Activated CD8-positive, alpha-beta memory T cell treated with anti-CD3 and anti-CD28 coated beads, Interleukin-2, amount 10 ng/mL, durations not matched to agents 7 days and 5 days (primary cell): ENCODE measurements around the gene RHBDF2. TPM values are rescaled to one million over a fixed set of nuclear protein-coding genes. Genes with fewer than 3 reads are reported as not detected.
A peak's percentile ranks its signal among the peaks of the same experiment; 100 is the strongest.

Experiments used
- ATAC-seq: fragments of 150-1000 bp; cut with Tn5 transposase; one replicate; pipeline ENCODE4 v1.10.0; 2021; ENCODE audit warnings: moderate library complexity
- CTCF ChIA-PET: fragments of 350-600 bp; sonication (Branson Sonifier 250); formaldehyde crosslinking; loops from one replicate; lab custom pipeline; 2021; ENCODE audit warnings: antibody characterized with exemption; lab: Charles Lee
- DNase-seq: peaks from one replicate; pipeline ENCODE4 v3.0.0-alpha.2; 2020
- H3K27ac Mint-ChIP-seq: one replicate; pipeline ENCODE4 v1.8.0; 2021; ENCODE audit warnings: mild to moderate bottlenecking, mixed read lengths
- H3K27me3 Mint-ChIP-seq: one replicate; pipeline ENCODE4 v1.8.0; 2021; ENCODE audit warnings: mixed read lengths
- H3K36me3 Mint-ChIP-seq: one replicate; pipeline ENCODE4 v1.8.0; 2021; ENCODE audit warnings: mild to moderate bottlenecking, mixed read lengths
- H3K4me1 Mint-ChIP-seq: one replicate; pipeline ENCODE4 v1.8.0; 2021; ENCODE audit warnings: mixed read lengths
- H3K4me3 Mint-ChIP-seq: one replicate; pipeline ENCODE4 v1.8.0; 2021; ENCODE audit warnings: mild to moderate bottlenecking, moderate library complexity, mixed read lengths
- H3K9me3 Mint-ChIP-seq: one replicate; pipeline ENCODE4 v1.8.0; 2022; ENCODE audit warnings: low read depth, mixed read lengths
- total RNA-seq, 2 experiments: library from RNA; stranded (reverse); gene quantifications; one replicate each; pipeline ENCODE4 v1.2.3, GENCODE V29; 2021

RHBDF2 gene
- total RNA-seq: 10 to 100 TPM; 29.6 to 42.1 TPM

DNA sequence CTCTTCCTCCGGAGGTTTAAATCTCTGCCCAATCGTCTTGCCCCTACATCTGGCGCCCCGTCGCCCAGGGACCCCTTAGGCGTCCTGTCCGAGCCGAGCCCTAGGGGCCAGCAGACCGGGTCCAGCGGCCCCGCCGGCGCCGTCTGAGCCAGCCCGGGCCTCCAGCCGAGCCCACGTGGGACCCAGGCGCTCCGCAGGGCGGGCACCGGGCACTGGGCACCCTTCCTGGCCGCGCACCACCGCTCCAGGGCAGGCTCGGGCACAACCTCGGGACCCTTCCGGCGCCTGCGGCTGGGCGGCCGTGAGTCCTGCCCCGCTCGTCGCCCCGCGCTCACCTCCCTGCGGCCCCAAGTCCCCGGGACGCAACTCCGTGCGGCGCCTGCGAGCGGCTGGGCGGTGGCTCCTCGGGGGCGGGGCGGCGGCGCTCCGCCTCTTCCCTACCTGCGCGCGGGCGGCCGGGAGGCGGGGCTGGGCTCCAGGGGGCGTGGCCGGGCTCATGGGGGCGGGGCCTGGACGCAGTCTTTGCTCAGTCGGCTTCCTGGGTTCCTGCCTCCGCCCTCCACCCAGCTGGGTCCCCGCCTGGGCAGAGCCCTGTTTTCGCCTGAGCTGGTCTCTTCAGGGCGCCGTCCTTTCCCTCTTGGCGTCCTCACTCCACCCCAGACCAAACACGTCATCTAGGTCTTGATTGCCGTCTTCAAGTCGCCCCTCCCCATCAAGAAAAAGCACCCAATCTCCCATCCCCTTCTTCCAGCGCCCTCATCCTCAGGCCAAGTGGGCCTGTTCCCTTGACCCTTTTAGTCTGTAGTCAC, at the start of gene RHBDF2:
TSS of gene RHBDF2 (minus strand) at position 406 of the 809 bp plus-strand sequence. CDS start 19,899 bp downstream, outside the sequence.
- no peaks in the 10 kb centered on the region for H3K27me3 Mint-ChIP-seq
- H3K9me3 Mint-ChIP-seq: no peaks in the 10 kb centered on the region
- peak within 1 kb of the TSS; percentile 84 for H3K4me3 Mint-ChIP-seq
- peak; percentile 96 for DNase-seq
- no peaks in the 10 kb centered on the region for H3K36me3 Mint-ChIP-seq
- CTCF ChIA-PET: interaction anchor here (1.2 to 15.6 kb wide), 6 partner anchors 10 to 115 kb away, joined by 3 to 192 read pairs (median 5); partner anchors contain the start of gene AANAT
- peaks cover 47% of the 10 kb centered on the region for H3K4me1 Mint-ChIP-seq
- peak; percentile 92 for ATAC-seq
- H3K27ac Mint-ChIP-seq: peak within 1 kb of the TSS; percentile 96

DNA sequence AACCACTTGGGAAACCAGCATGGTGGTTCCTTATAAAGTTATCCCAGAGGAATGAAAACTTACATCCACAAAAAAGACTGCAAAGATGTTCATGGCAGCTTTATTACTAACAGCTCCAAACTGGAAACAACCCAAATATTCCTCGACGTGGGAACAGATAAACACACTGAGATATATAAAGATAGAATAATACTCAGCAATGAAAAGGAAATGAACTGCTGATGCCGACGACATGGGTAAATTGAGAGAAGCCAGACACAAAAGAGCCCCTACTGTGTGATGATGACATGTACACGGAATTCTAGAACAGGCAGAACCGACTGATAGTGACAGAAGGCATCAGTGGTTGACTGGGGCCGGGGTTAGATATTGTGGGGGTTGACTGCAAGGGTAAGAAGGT, 48.3 kb upstream of the RHBDF2 start:
- Mint-ChIP-seq H3K27ac (no peak overlapping the region), H3K36me3 (no peaks in the 10 kb centered on the region), H3K9me3 (no peaks in the 10 kb centered on the region), H3K4me1 (peaks cover 3% of the 10 kb centered on the region), H3K27me3 (peaks cover 2% of the 10 kb centered on the region), H3K4me3 (no peak overlapping the region)
- ATAC-seq: no peak
- CTCF ChIA-PET: interaction anchor here (1.0 to 1.3 kb wide), 3 partner anchors 12 to 74 kb away, joined by 3 to 7 read pairs (median 4); partner anchors contain the start of gene CYGB
- DNase-seq: no peak

DNA sequence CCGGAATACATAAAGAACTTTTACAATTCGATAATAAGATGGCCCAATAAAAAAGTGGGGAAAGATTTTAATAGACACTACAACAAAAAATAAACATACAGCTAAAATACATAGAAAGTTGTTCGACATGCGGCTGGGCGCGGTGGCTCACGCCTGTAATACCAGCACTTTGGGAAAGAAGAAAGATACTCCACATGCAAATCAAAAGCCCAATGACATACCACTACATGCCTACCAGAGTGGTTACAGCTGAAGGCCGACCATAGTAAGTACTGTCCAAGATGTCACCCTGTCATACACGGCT, 47.9 kb upstream of the RHBDF2 start:
- CTCF ChIA-PET: interaction anchor here (1.0 to 1.3 kb wide), 3 partner anchors 12 to 75 kb away, joined by 3 to 7 read pairs (median 4); partner anchors contain the start of gene CYGB
- Mint-ChIP-seq H3K9me3 (no peaks in the 10 kb centered on the region), H3K27ac (no peak overlapping the region), H3K4me1 (peaks cover 3% of the 10 kb centered on the region), H3K36me3 (no peaks in the 10 kb centered on the region), H3K27me3 (peaks cover 2% of the 10 kb centered on the region), H3K4me3 (no peak overlapping the region)
- ATAC-seq (no peak), DNase-seq (no peak)

DNA sequence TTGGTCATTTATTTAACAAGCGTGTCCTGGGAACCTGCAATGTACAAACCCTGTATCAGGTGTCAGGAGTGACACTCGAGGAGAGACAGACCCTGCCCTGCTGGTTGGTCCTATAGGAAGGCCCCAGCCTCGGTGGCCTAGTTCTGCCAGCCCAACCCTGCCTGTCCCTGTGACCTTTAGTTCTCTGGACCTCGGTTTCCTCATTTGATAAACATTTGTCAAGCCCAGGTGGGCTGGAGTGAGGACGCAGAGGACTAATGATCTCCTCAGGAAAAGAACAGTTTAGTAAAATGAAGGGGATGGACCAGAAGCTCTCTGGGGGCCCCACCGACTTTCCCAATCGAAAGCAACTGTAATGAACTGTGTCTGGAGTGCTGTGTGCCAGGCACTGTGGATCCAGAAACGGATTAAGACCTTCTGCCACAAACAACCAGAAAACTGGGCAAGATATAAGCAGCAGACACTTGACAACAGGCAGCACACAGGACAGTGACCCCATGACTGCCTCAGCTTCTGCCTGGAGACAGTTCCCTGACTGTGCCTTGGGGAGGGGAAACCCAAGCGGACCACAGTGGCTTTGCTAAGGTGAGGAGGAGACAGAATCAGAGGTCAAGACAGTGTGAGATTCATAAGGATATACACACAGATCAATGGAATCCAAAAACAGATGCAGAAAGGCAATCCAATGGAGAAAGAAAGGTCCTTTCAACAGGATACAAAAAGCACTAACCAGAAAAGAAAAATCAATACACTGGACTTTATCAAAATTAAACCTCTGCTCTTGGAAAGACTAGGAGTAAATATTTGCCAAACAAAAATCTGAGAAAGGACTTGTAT, 47.4 kb upstream of the RHBDF2 start:
- Mint-ChIP-seq H3K4me3 (no peak overlapping the region), H3K4me1 (peaks cover 5% of the 10 kb centered on the region), H3K9me3 (no peaks in the 10 kb centered on the region), H3K36me3 (no peaks in the 10 kb centered on the region), H3K27ac (no peak overlapping the region), H3K27me3 (peaks cover 8% of the 10 kb centered on the region)
- CTCF ChIA-PET: interaction anchor here (1.0 to 1.2 kb wide), 3 partner anchors 11 to 75 kb away, joined by 3 to 4 read pairs (median 3); partner anchors contain the start of gene CYGB
- no peak for ATAC-seq
- no peak for DNase-seq

DNA sequence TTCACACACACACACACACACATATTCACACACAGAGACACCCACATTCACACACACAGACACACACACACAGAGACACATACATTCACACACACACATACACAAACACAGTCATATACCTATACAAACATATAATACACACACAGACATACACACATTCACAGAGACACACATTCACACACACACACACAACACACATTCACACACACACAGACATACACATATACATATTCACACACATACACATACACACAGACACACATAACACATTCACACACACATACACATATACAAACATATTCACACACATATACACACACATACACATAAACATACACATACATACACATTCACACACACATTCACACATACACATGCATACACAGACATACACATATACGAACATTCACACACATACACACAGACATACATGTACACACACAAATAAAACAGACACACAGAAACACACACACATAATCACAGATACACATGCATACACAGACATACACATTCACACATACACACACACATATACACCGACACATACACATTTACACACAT, 46.5 kb upstream of the RHBDF2 start:
- Mint-ChIP-seq H3K27me3 (peaks cover 8% of the 10 kb centered on the region), H3K4me1 (peaks cover 5% of the 10 kb centered on the region), H3K4me3 (no peak overlapping the region), H3K9me3 (no peaks in the 10 kb centered on the region), H3K36me3 (no peaks in the 10 kb centered on the region), H3K27ac (no peak overlapping the region)
- no peak for DNase-seq
- ATAC-seq: no peak
- CTCF ChIA-PET: interaction anchor here (0.8 to 6.4 kb wide), 7 partner anchors 10 to 139 kb away, joined by 3 to 77 read pairs (median 7); no protein-coding TSS in a partner anchor

DNA sequence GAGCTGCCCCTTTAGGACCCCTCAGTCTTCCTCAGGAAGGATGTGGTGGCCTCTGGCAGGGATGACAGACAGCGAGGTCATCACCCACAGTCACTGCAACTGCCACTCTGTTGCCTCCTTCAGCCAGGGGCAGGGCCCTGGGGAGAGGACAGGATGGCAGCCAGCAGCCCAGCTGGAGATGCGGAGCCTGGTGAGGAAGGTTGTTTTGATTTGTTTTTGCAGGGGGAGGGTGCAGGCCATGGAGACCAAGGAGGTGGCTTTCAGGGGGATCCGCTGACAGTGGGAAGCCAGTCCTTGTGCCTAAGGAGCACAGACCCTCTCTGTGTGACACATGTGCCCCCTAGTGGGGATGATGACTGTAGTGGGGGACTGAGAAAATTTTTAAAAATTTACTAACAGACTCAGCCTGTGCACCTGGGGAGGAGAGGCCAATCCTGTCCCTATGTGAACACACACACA, 46.0 kb upstream of the RHBDF2 start:
- CTCF ChIA-PET: interaction anchor here (0.8 to 6.4 kb wide), 12 partner anchors 10 to 139 kb away, joined by 3 to 77 read pairs (median 4); no protein-coding TSS in a partner anchor
- H3K4me3 Mint-ChIP-seq: no peak overlapping the region
- peaks cover 11% of the 10 kb centered on the region for H3K27me3 Mint-ChIP-seq
- no peaks in the 10 kb centered on the region for H3K36me3 Mint-ChIP-seq
- H3K27ac Mint-ChIP-seq: no peak overlapping the region
- ATAC-seq (peak; percentile 90), DNase-seq (peak; percentile 75)
- peaks cover 5% of the 10 kb centered on the region for H3K4me1 Mint-ChIP-seq
- no peaks in the 10 kb centered on the region for H3K9me3 Mint-ChIP-seq

DNA sequence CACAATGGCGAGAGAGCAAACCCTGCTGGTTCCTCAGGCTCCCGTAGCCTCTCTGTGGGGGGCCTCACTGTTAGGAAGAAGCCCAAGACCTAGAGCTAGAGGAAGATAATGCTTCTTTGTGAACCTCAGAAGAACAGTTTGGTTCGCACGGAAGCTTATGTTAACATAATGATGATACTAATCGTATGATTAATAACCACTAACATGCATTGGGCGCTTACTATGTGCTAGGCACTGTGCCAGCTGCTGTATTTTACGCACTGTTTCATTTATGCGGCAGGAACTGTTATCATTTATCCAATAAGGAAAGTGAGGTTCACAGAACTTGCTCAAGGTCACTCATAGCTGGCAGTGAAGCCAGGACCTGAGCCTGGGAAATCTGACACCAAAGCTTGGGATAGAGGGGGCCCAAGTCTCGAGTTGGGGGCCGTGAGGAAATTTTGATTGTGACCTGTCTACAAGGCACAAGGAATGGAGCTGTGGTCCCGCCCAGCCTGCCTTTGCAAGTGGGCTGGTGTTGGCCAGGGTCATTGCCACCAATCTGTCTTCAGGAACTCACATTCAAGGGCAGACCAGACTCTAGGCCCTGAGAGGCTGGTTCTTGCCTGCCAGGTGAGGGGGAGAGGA, 45.4 kb upstream of the RHBDF2 start:
- no peak for ATAC-seq
- Mint-ChIP-seq H3K36me3 (no peaks in the 10 kb centered on the region), H3K27ac (no peak overlapping the region), H3K4me3 (no peak overlapping the region), H3K4me1 (peaks cover 5% of the 10 kb centered on the region), H3K9me3 (no peaks in the 10 kb centered on the region), H3K27me3 (peaks cover 16% of the 10 kb centered on the region)
- no peak for DNase-seq
- CTCF ChIA-PET: interaction anchor here (0.8 to 6.4 kb wide), 13 partner anchors 10 to 138 kb away, joined by 3 to 77 read pairs (median 4); no protein-coding TSS in a partner anchor

DNA sequence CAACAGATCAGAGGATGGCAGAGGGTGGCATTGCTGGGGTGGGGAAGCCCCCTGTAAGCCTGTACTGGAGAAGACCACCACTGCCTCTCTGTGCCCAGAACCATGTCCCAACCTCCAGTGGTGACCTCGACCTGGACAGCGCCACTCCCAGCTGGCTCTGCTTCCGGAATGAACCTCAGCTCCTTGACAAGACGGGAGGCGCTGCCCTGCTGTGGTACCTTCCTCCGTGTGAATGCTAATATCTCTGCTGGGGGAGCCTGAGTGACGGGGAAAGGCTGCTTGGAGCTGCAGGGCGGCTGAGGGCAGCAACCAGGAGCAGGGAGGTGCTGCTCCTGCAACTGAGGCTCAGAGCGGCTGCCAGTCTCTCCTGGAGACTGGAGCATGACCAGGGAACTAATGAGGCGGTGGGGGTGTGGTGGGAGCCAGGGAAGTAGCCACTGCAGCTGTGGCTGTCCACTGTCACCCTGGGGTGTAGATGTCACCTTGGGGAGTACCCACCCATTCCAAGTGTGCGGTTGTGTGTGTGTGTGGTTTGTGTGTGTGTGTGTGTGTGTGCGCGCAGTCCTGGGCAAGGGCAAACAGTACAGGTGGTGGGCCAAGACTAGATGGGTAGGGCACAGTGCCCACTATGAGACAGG, 44.8 kb upstream of the RHBDF2 start:
- CTCF ChIA-PET: interaction anchor here (0.8 to 6.4 kb wide), 13 partner anchors 10 to 138 kb away, joined by 3 to 77 read pairs (median 5); no protein-coding TSS in a partner anchor
- Mint-ChIP-seq H3K4me3 (no peak overlapping the region), H3K9me3 (no peaks in the 10 kb centered on the region), H3K27ac (no peak overlapping the region), H3K36me3 (no peaks in the 10 kb centered on the region), H3K27me3 (peaks cover 21% of the 10 kb centered on the region), H3K4me1 (peaks cover 5% of the 10 kb centered on the region)
- no peak for ATAC-seq
- no peak for DNase-seq

DNA sequence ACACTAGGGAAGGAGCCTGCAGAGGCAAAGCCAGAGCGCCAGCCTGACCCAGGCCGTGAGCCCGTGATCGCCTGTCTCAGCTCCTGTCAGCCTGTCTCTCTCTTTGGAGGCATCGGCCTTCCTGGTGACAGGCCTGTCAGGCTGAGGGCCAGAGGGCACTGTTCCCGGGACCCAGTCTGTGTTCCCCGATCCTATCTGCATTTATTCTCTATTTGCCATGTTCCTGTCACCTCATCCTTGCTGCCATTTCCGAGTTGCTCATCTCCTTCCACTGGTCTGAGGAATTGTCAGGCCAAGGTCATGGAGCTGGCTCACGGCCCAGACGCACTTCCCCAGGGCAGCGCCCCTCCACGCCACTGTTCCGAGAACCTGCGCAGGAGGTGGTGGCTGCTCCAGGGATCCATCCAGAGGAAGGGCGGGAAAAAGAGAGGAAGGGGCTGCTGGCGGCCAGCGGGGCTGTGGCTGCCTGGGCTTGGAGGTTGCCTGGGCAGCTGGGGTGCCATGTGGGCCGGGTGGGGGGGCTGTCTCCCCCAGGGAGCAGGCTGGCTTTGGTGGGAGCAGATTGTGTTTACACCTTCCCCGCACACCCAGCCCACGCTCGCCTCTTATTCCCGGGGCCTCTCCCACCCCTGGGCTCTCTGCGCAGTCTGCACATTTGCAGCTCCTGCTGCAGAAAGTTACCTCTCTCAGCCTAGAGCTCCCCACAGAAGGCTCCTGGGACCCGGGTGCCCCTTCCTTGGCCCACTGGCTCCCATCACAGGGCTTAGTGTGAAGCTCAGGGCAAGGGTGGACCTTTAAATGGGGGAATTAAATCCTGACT, 43.5 kb upstream of the RHBDF2 start:
- ATAC-seq: no peak
- Mint-ChIP-seq H3K36me3 (no peaks in the 10 kb centered on the region), H3K4me3 (no peak overlapping the region), H3K27me3 (peaks cover 30% of the 10 kb centered on the region), H3K27ac (no peak overlapping the region), H3K4me1 (peaks cover 2% of the 10 kb centered on the region), H3K9me3 (no peaks in the 10 kb centered on the region)
- no peak for DNase-seq
- CTCF ChIA-PET: interaction anchor here (0.8 to 6.4 kb wide), 7 partner anchors 7 to 80 kb away, joined by 3 to 77 read pairs (median 15); no protein-coding TSS in a partner anchor

DNA sequence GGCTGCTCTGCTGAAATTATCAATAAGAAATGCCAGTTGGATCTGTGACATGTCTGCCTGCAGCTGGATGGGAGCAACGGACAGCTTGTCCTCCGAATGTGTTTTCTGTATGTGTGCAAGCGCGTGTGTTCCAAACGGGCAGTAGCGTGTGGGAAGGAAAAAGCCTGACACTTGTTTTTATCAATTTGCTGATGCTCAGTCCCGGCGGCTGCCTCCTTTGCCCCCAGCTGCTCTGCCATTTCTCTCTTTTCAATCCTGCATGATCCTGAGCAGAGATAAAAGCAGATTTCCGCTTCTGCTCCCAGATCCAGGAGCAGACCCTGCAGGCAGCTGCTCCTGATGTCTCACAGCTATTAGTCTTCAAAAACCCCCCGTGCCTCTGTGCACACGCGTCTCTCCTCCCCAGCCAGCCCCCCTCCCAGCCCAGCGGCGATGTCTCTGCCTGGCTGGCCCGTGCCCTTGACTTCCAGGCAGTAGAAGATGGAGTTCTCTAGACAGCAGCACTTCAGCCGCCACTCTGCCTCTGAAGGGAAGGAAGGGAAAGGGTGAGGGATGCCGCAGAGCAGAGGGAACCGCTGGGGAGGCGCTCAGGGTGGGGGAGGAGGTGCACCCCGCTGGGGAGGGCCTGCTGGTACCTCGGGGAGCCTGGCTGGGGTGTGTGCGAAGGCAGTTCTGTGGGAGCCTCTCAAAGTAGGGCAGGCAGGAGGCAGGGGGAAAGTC, 42.8 kb upstream of the RHBDF2 start:
- ATAC-seq (no peak), DNase-seq (no peak)
- H3K9me3 Mint-ChIP-seq: no peaks in the 10 kb centered on the region
- peaks cover 2% of the 10 kb centered on the region for H3K4me1 Mint-ChIP-seq
- CTCF ChIA-PET: interaction anchor here (1.0 to 6.4 kb wide), 6 partner anchors 8 to 80 kb away, joined by 3 to 77 read pairs (median 6); no protein-coding TSS in a partner anchor
- H3K27ac Mint-ChIP-seq: no peak overlapping the region
- no peaks in the 10 kb centered on the region for H3K36me3 Mint-ChIP-seq
- H3K4me3 Mint-ChIP-seq: no peak overlapping the region
- peaks cover 37% of the 10 kb centered on the region for H3K27me3 Mint-ChIP-seq

DNA sequence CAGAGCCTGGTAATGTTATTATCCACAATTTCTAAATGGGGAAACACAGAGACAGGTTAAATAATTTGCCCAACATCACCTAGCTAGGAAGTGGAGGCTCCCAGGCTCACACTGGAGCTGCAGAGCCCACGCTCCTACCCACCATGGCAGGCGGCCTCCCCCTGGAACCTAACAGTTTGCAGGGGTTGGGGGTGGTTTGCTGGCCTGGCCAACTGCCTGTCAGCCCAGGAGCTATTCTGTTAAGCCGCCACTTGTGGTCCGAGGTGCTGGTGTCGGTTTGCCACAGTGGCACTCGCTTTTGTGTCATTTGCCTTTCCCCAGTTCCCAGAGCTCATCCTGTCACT, 42.2 kb upstream of the RHBDF2 start:
- ATAC-seq: no peak

More for the DNA sequence above, 42.2 kb upstream of the RHBDF2 start:
- no peak for DNase-seq
- Mint-ChIP-seq H3K9me3 (no peaks in the 10 kb centered on the region), H3K4me1 (peaks cover 2% of the 10 kb centered on the region), H3K27ac (no peak overlapping the region), H3K4me3 (no peak overlapping the region), H3K27me3 (peaks cover 43% of the 10 kb centered on the region), H3K36me3 (no peaks in the 10 kb centered on the region)
- CTCF ChIA-PET: interaction anchor here (0.7 to 6.4 kb wide), 7 partner anchors 8 to 513 kb away, joined by 3 to 77 read pairs (median 3); no protein-coding TSS in a partner anchor
